Uterus (tissue), 2 donors: ENCODE results near the gene GRIP1.

Source experiments
- CTCF ChIP-seq, 4 experiments: fragments of 200-600 bp in 2 of 4; fragments of 450-650 bp in 2 of 4; sonication (generic) in 2 of 4; IDR thresholded peaks; one replicate each; pipeline ENCODE4 v1.5.1; 2016 to 2019; ENCODE audit warnings: antibody characterized with exemption in 4 of 4, mild to moderate bottlenecking in 2 of 4, moderate library complexity in 1 of 4
- POLR2A ChIP-seq, 2 donors: fragments of 450-650 bp; IDR thresholded peaks; one replicate each; pipeline ENCODE4 v1.6.1; 2016; ENCODE audit warnings: antibody characterized with exemption in 2 of 2, mild to moderate bottlenecking in 1 of 2, moderate library complexity in 1 of 2

- TF ChIP-seq POLR2A (IDR thresholded peaks at IDR 0.05) (no peak), CTCF (IDR thresholded peaks at IDR 0.05) (no peak)
Observed at GRCh38 chr12:66666481-66666880, 12.4 kb downstream of the GRIP1 start.
